GM12878 (cell line): ENCODE data around the gene CACTIN. TPM values are rescaled to one million over a fixed set of nuclear protein-coding genes. Genes with fewer than 3 reads are reported as not detected.
A peak's percentile ranks its signal among the peaks of the same experiment; 100 is the strongest.

Experiments
- ATAC-seq: fragments of 200-7000 bp; cut with Tn5 transposase; 3 replicates; pipeline ENCODE4 v1.9.1; 2020; ENCODE audit warnings: mild to moderate bottlenecking, moderate library complexity
- BruUV-seq: library from RNA; stranded (reverse); fragments of 400-500 nt; replicated peaks from 2 replicates; lab custom pipeline; 2021; lab: Mats Ljungman, UMichigan
- CTCF ChIA-PET: fragments of 300-600 bp; sonication (Branson Sonifier 250); formaldehyde crosslinking; extraction: SDS; loops from one replicate; lab custom pipeline; 2021; ENCODE audit warnings: inconsistent platforms; lab: Yijun Ruan, JAX
- POLR2A ChIA-PET: fragments of 350-600 bp; formaldehyde crosslinking; extraction: SDS; loops from one replicate; lab custom pipeline; 2021; ENCODE audit warnings: inconsistent platforms; lab: Charles Lee
- RAD21 ChIA-PET: fragments of 300-600 bp; sonication (Branson Sonifier 250); formaldehyde crosslinking; loops from one replicate; lab custom pipeline; 2023; ENCODE audit warnings: antibody characterized with exemption; ENCODE audit not compliant: unreplicated experiment; lab: Charles Lee
- SMC1A ChIA-PET: fragments of 300-600 bp; sonication (Branson Sonifier 250); formaldehyde crosslinking; loops from one replicate; lab custom pipeline; 2023; ENCODE audit not compliant: unreplicated experiment, uncharacterized antibody; lab: Charles Lee
- DNase-seq: peaks from one replicate; pipeline ENCODE4 v3.0.0-alpha.2; 2011; ENCODE audit warnings: low read depth, low spot score
- FAIRE-seq: peaks from 3 replicates; lab custom pipeline; 2011; peaks lifted over from hg19 to GRCh38; lab: Jason Lieb, UNC
- H2AFZ ChIP-seq: 2 replicates; pipeline ENCODE4 v1.6.0; 2011; ENCODE audit warnings: low read depth, low read length, control low read depth; ENCODE audit not compliant: control insufficient read depth
- H3K27ac ChIP-seq: 2 replicates; pipeline ENCODE4 v1.5.1; 2011; ENCODE audit warnings: control low read depth; ENCODE audit not compliant: control insufficient read depth, insufficient read depth
- H3K27me3 ChIP-seq, 2 experiments: replicated peaks in 1 of 2; 2 replicates each; pipeline versions ENCODE4 v1.6.0 to v1.6.1; 2011; ENCODE audit warnings: low read length in 1 of 2; ENCODE audit not compliant: control insufficient read depth in 2 of 2, insufficient read depth in 2 of 2
- H3K36me3 ChIP-seq, 2 experiments: 2 replicates each; pipeline ENCODE4 v1.5.1; 2011; ENCODE audit warnings: low read length in 1 of 2; ENCODE audit not compliant: control insufficient read depth in 2 of 2, insufficient read depth in 2 of 2
- H3K4me1 ChIP-seq: 2 replicates; pipeline ENCODE4 v1.6.1; 2011; ENCODE audit warnings: mild to moderate bottlenecking, low read length, moderate library complexity, mixed read lengths; ENCODE audit not compliant: control insufficient read depth, insufficient read depth
- H3K4me2 ChIP-seq: 2 replicates; pipeline ENCODE4 v1.6.0; 2011; ENCODE audit warnings: control low read depth; ENCODE audit not compliant: control insufficient read depth, insufficient read depth
- H3K4me3 ChIP-seq: fragments of 200-600 bp; sonication (generic); 2 replicates; pipeline ENCODE4 v1.5.1; 2016
- H3K79me2 ChIP-seq: 2 replicates; pipeline ENCODE4 v1.6.0; 2011; ENCODE audit warnings: low read length; ENCODE audit not compliant: control insufficient read depth, insufficient read depth
- H3K9ac ChIP-seq: 2 replicates; pipeline ENCODE4 v1.8.0; 2011; ENCODE audit warnings: low read length, control low read depth, mixed read lengths; ENCODE audit not compliant: control insufficient read depth, insufficient read depth
- H3K9me3 ChIP-seq: replicated peaks from 3 replicates; pipeline ENCODE4 v1.5.1; 2011; ENCODE audit warnings: mild to moderate bottlenecking, low read length; ENCODE audit not compliant: control insufficient read depth, insufficient read depth
- H4K20me1 ChIP-seq: 2 replicates; pipeline ENCODE4 v1.6.0; 2011; ENCODE audit not compliant: control insufficient read depth, insufficient read depth
- CBFB ChIP-seq: IDR thresholded peaks from 2 replicates; pipeline ENCODE4 v1.6.1; 2016; ENCODE audit warnings: antibody characterized with exemption, low read depth
- DPF2 ChIP-seq: fragments of 450-650 bp; IDR thresholded peaks from 2 replicates; pipeline ENCODE4 v1.6.1; 2017; ENCODE audit warnings: mild to moderate bottlenecking
- E2F4 ChIP-seq: IDR thresholded peaks from 2 replicates; pipeline ENCODE4 v1.6.1; 2012; ENCODE audit warnings: low read depth, low read length, improper control_type of control experiment
- IRF4 ChIP-seq: IDR thresholded peaks from 2 replicates; pipeline ENCODE4 v1.6.1; 2011; ENCODE audit warnings: low read depth, low read length
- POLR2A ChIP-seq: IDR thresholded peaks from 2 replicates; pipeline ENCODE4 v1.6.1; 2011; ENCODE audit warnings: low read depth, mild to moderate bottlenecking, low read length
- RAD51 ChIP-seq: fragments of 450-650 bp; IDR thresholded peaks from 2 replicates; pipeline ENCODE4 v1.6.1; 2016; ENCODE audit warnings: moderate library complexity, mild to moderate bottlenecking, inconsistent platforms
- RCOR1 ChIP-seq: conservative IDR thresholded peaks from 2 replicates; pipeline ENCODE4 v1.6.1; 2012; ENCODE audit warnings: low read depth, low read length, improper control_type of control experiment
- SMARCA5 ChIP-seq: fragments of 450-650 bp; IDR thresholded peaks from 2 replicates; pipeline ENCODE4 v1.6.1; 2017; ENCODE audit warnings: mild to moderate bottlenecking
- TCF12 ChIP-seq: IDR thresholded peaks from 2 replicates; pipeline ENCODE4 v1.6.1; 2011; ENCODE audit warnings: low read depth, mild to moderate bottlenecking, low read length
- ZNF217 ChIP-seq: fragments of 450-650 bp; IDR thresholded peaks from 2 replicates; pipeline ENCODE4 v1.6.1; 2017; ENCODE audit warnings: antibody characterized with exemption, mild to moderate bottlenecking
- WGBS: methylation state at CpG from one replicate; pipeline ENCODE4 v1.1.6; 2016; ENCODE audit warnings: low lambda C conversion rate; ENCODE audit not compliant: insufficient replicate concordance, insufficient coverage; ENCODE audit errors: missing lambda C conversion rate; 5-methylcytosine and 5-hydroxymethylcytosine counted together
- in situ Hi-C: fragments of 300-500 bp; cut with MboI; formaldehyde crosslinking; loops from 9 replicates; pipeline ENCODE4 v1.14.3; 2018; ENCODE audit warnings: mixed read lengths
- intact Hi-C: fragments of 100-400 bp; cut with micrococcal nuclease; formaldehyde crosslinking; loops from one replicate; pipeline ENCODE4 v1.14.2; 2022; ENCODE audit not compliant: unreplicated experiment
- polyA plus RNA-seq, 11 experiments: library from polyadenylated mRNA; depleted of rRNA in 4 of 11; unstranded in 6 of 11; stranded (reverse) in 5 of 11; fragments of >200 nt; fragmentation: Nextera tagmentation in 4 of 11; fragmentation: Illumina TruSeq in 1 of 11; extraction: Ambion mirVana in 4 of 11; extraction: Trizol in 1 of 11; gene quantifications; 1 replicate in 1 of 11; 2 replicates in 10 of 11; pipeline versions ENCODE4 v1.2.1 to v1.2.3, GENCODE V29; 2011 to 2016; ENCODE audit warnings: inconsistent platforms in 2 of 11, missing spikeins in 2 of 11, low read depth in 1 of 11
- total RNA-seq, 4 experiments: library from RNA; depleted of rRNA in 3 of 4; stranded (reverse); fragments of >200 nt in 3 of 4; fragmentation: Illumina TruSeq in 1 of 4; extraction: Trizol in 1 of 4; gene quantifications; 2 replicates each; pipeline versions ENCODE4 v1.2.1 to v1.2.3, GENCODE V29; 2013 to 2021
- TF ChIP-seq, protein P1 (sequence below): fragments of 450-650 bp; conservative IDR thresholded peaks from 2 replicates; pipeline ENCODE4 v1.6.1; 2017; ENCODE audit warnings: mild to moderate bottlenecking, moderate library complexity

The CACTIN gene
- total and polyA plus RNA-seq, 10 of the 15 experiments (the other 5 are each of a cell fraction or from before 2014, with no cell fraction given), result 0.40 to 31.4 (median 12.5) TPM

- TF ChIP-seq DPF2 (peak; percentile 7; the same call in 1 of the 2 replicates), TCF12 (no peak), SMARCA5 (peak; percentile 94), ZNF217 (peak; percentile 92), RAD51 (no peak), RCOR1 (no peak), E2F4 (no peak), POLR2A (no peak), CBFB (no peak), IRF4 (no peak)
- TF ChIP-seq, protein P1, sequence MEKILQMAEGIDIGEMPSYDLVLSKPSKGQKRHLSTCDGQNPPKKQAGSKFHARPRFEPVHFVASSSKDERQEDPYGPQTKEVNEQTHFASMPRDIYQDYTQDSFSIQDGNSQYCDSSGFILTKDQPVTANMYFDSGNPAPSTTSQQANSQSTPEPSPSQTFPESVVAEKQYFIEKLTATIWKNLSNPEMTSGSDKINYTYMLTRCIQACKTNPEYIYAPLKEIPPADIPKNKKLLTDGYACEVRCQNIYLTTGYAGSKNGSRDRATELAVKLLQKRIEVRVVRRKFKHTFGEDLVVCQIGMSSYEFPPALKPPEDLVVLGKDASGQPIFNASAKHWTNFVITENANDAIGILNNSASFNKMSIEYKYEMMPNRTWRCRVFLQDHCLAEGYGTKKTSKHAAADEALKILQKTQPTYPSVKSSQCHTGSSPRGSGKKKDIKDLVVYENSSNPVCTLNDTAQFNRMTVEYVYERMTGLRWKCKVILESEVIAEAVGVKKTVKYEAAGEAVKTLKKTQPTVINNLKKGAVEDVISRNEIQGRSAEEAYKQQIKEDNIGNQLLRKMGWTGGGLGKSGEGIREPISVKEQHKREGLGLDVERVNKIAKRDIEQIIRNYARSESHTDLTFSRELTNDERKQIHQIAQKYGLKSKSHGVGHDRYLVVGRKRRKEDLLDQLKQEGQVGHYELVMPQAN, result peak; percentile 28; the same call in 1 of the 2 replicates
- TF ChIP-seq, all 136 proteins: peak for 4
- ChIA-PET CTCF (interaction anchor here (1.1 to 1.4 kb wide), 3 partner anchors 82 to 360 kb away, joined by 3 to 5 read pairs (median 4); no protein-coding TSS in a partner anchor), RAD21 (interaction anchor here (1.0 kb wide), 1 partner anchor 70 kb away, joined by 4 read pairs; the partner anchor contains the start of gene MFSD12), SMC1A (interaction anchor here (1.0 kb wide), 1 partner anchor 35 kb away, joined by 3 read pairs; no protein-coding TSS in a partner anchor), POLR2A (interaction anchor here (0.6 to 1.0 kb wide), 4 partner anchors 19 to 74 kb away, joined by 3 to 4 read pairs (median 3); no protein-coding TSS in a partner anchor)
- Histone ChIP-seq H3K4me2 (peak overlapping the region; percentile 90), H3K4me1 (peaks cover 8% of the 10 kb centered on the region), H3K9ac (peak overlapping the region; percentile 88; the same call in 1 of the 2 replicates), H3K4me3 (peak overlapping the region; percentile 2; the same call in 1 of the 2 replicates), H3K9me3 (no peaks in the 10 kb centered on the region), H2AFZ (peak overlapping the region; percentile 88), H3K36me3 (no peaks in the 10 kb centered on the region; a peak in 1 of 4 replicates), H4K20me1 (no peaks in the 10 kb centered on the region), H3K27me3 (no peaks in the 10 kb centered on the region), H3K79me2 (peaks cover 21% of the 10 kb centered on the region), H3K27ac (no peak overlapping the region)
- DNase-seq (no peak), FAIRE-seq (no peak), ATAC-seq (no peak)
- in situ Hi-C loops (no loop called here), intact Hi-C loops (loop anchor here (5.0 kb wide), 1 partner anchor 70 kb away; the partner anchor contains the start of gene MFSD12)
- WGBS, result 58% methylated on average over 7 of the region's 7 CpGs
- BruUV-seq, result no TSS peak
These were observed 747 bp upstream of the CACTIN start for GRCh38 chr19:3627351-3627723.
